GM19455 (cell line): Measurements from ENCODE around the gene CTBS.
"Not testable (repeated sequence)": the region's sequence is repeated elsewhere in the genome, so short reads cannot be mapped to it uniquely, and the experiment has no call there.

Source experiments
- ATAC-seq: cut with Tn5 transposase; IDR thresholded peaks from one replicate; pipeline ENCODE4 v1.9.1; 2021; ENCODE audit not compliant: unreplicated experiment

Gene CTBS

DNA sequence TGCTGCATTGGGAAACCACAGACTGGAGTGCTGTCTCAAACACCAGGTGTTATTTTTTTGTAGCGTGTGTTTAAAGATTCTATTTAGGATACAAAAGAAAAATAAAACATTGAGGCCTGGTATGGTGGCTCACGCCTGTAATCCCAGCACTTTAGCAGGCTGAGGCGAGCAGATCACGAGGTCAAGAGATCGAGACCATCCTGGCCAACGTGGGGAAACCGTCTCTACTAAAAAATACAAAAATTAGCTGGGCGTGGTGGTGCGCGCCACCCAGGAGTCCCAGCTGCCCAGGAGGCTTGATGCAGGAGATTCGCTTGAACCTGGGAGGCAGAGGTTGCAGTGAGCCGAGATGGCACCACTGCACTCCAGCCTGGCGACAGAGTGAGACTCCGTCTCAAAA, 66.4 kb downstream of the CTBS start:
- not testable (repeated sequence) for ATAC-seq

- ATAC-seq, result no peak
These were observed 67.3 kb downstream of the CTBS start for GRCh38 chr1:84506729-84507453.

DNA sequence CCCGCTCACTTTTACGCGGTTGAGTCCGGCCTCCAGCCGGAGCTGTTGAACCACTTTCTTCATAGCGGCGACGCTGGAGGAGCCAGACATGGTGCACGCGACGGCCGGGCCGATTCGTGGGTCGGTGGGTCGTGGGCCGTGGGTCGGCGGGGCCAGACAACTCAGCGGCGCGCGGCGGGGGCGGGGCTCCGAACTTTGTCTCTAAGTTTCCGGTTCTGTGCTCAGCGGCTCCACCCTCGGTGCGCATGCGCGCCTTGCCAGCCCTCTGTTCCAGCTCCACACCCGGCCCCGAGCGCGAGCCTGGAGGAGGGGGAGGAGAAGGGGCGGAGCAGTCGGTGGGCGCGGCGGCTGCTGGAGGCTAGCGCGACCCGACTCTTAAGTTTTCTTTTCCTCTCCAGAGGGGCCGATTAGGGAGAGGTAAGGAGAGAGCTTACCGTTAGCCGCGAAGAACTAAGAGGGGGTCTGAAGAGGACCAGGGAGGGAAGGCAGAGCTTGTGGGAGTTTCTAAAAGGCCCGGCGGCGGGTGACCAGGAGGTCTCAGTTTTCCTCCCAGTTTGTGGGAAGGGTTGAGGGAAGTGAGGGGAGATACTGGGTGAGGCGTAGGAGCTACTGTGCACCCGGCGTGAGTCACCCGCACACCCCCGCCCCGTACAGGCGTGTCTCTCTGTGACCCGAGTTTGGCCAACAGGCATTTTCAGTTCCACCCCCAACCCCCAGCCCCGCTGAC, 68.1 kb downstream of the CTBS start, which contains the start of the genes GNG5 and SPATA1:
Gene GNG5, minus strand, starts transcription at position 580 of the 727 bp plus-strand sequence. Its CDS starts 490 bp downstream, at position 90.
Gene SPATA1, plus strand, starts transcription at position 385 of the 727 bp plus-strand sequence. CDS start 9,974 bp downstream, outside the sequence.
- ATAC-seq, result peak; percentile 83

DNA sequence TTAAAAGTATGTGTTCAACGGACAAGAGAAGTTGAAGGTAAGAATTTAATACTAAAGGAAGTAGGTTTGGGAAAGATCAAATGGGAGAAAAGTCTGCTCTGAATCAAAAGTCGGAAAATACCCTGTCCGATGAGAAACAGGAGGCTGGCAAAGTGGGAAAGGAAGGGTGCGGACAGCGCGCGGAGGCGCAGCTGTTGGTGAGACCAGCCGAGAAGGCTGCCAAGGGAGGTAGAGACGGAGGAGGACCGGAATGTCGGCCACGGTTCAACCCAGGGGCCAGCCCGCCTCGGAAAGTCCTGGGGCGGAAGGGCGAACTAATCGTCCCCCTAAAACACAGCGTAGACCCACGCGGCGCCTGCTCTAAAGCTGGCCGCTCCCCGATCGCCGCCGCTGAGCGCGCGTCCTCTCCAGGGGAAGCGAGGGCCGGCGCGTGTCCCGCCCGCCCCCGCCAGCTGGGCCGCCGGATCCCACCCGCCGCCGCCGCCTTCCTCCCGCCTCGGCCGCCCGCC, 68.7 kb downstream of the CTBS start:
- peak; percentile 46 for ATAC-seq

DNA sequence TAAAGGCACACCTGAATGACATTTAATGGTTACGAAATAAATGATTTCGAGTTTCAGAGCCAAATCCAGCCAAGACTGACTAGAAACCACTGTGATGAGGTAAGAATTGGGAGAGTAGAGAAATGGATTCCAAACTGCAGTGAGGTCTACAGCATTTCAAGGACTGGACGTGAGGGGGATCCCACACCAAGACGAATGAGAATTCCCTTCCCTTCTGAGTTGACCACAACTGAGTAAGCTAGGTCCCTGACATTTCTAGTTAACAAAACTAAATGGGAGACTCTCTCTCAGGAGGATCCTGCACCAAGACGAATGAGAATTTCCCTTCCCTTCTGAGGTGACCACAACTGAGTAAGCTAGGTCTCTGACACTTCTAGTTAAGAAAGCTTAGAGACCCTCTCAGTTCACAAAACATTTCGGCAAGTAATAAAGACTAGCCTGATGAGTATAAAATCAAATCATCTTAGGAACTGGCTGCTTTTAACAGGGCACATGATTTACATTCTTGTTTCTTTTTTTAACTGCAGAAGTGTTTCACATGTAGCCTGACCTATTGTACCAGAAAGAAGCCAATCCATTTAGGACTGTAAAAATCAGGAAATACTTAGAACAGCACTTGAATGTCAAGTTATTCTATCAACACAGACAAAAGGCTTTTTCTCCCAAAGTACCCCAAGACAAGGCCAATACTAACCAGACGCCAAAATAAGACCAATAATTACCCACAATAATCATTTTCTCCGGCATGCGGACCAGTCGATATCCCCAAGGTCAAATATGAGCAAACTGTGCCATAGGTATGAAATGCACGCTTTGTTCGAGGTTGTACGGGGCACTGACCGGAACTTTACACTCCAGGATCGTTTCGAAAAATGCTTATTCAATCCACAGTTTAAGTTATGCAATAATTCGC, 69.4 kb downstream of the CTBS start:
- ATAC-seq, result no peak

DNA sequence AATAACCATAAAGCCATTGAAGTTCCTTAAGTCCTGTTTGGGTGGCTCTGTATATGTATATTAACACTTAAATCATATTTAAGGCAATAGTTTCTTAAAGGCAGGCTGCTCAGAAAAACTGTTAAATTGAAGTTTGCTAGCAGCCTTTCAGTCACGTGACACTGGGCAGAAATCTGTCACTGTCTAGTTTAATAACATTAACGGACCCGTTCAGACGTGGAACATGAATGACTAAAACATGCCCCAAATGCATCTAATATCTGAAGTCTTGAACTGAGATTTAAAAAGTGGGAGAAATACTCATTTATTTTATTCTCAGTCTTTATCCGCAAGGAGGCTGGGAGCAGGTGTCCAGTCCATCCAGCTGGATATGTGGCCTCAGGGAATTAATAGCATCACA, 71.3 kb downstream of the CTBS start:
- no peak for ATAC-seq
